Measurements from ENCODE around the gene COBL. TPM values are rescaled to one million over a fixed set of nuclear protein-coding genes. Genes with fewer than 3 reads are reported as not detected.

COBL gene
- total RNA-seq, 4 donors from 2014 or later, result 17.2 to 59.7 (median 31.0) TPM

GRCh38 chr7:51020944-51021343 lies 295.7 kb downstream of the COBL start:
- ATAC-seq, result no peak
- Histone ChIP-seq H3K4me3 (no peak overlapping the region), H3K36me3 (peaks cover 0 to 24% of the 10 kb centered on the region in 2 donors), H3K4me1 (peaks cover 0 to 7% (median 0%) of the 10 kb centered on the region in 3 donors), H3K27ac (peak overlapping the region in 2 of 4 donors; percentile 26 to 32), H3K27me3 (no peaks in the 10 kb centered on the region), H3K9me3 (no peaks in the 10 kb centered on the region)
- WGBS, 2 donors (ENCODE audit: low coverage in 1 of 2), result 91 to 95% methylated on average over 2 of the region's 3 CpGs
- TF ChIP-seq POLR2AphosphoS5 (IDR thresholded peaks at IDR 0.05) (no peak), POLR2A (IDR thresholded peaks at IDR 0.05) (no peak), EP300 (IDR thresholded peaks at IDR 0.05) (no peak)
- TF ChIP-seq, protein P1, sequence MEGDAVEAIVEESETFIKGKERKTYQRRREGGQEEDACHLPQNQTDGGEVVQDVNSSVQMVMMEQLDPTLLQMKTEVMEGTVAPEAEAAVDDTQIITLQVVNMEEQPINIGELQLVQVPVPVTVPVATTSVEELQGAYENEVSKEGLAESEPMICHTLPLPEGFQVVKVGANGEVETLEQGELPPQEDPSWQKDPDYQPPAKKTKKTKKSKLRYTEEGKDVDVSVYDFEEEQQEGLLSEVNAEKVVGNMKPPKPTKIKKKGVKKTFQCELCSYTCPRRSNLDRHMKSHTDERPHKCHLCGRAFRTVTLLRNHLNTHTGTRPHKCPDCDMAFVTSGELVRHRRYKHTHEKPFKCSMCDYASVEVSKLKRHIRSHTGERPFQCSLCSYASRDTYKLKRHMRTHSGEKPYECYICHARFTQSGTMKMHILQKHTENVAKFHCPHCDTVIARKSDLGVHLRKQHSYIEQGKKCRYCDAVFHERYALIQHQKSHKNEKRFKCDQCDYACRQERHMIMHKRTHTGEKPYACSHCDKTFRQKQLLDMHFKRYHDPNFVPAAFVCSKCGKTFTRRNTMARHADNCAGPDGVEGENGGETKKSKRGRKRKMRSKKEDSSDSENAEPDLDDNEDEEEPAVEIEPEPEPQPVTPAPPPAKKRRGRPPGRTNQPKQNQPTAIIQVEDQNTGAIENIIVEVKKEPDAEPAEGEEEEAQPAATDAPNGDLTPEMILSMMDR (IDR thresholded peaks at IDR 0.05), result no peak

- Histone ChIP-seq H3K27me3 (no peaks in the 10 kb centered on the region), H3K27ac (peak overlapping the region in 2 of 4 donors; percentile 26 to 32), H3K4me3 (no peak overlapping the region), H3K4me1 (peaks cover 0 to 7% (median 0%) of the 10 kb centered on the region in 3 donors), H3K9me3 (no peaks in the 10 kb centered on the region), H3K36me3 (peaks cover 0 to 23% of the 10 kb centered on the region in 2 donors)
- WGBS, 2 donors (ENCODE audit: low coverage in 1 of 2), result 40 to 61% methylated on average over 8 to 17 of the region's 22 CpGs
- TF ChIP-seq POLR2A (IDR thresholded peaks at IDR 0.05) (no peak), EP300 (IDR thresholded peaks at IDR 0.05) (no peak), POLR2AphosphoS5 (IDR thresholded peaks at IDR 0.05) (no peak)
- TF ChIP-seq, protein P1 (IDR thresholded peaks at IDR 0.05), result no peak
- peak; percentile 40 for ATAC-seq
These were observed 296.4 kb downstream of the COBL start for GRCh38 chr7:51019891-51020870.

DNA sequence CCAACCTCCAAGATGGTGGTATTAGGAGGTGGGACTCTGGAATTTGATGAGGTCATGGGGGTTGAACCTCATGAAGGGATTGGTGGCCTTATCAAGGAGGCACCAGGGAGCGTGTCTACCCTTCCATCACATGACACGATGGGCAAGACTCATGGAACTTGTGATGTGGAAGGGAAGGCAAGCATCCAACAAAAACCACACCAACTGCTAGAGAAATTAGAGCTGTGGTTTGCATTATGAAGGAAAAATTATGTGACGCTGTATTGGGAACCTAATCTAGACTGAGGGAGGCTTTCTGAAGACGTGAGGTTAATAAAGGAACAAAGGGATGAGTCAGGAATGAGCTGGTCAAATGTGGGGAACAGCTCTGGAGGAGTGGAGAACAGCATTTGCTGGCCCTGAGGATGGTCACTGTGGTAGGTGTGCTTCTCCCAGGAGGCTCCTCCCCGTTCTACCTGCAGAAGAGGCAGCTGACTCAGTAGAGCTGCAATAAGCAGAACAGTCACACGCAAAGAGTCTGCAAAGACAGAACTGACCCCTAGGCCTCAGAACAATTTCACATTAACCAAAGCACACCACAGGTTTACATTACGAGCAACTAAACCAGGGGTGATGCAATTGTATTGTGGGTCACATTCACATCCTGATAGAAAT lies 297.3 kb downstream of the COBL start:
- 88 to 95% methylated on average over 3 to 6 of the region's 7 CpGs for WGBS, 2 donors (ENCODE audit: low coverage in 1 of 2)
- TF ChIP-seq, protein P1 (IDR thresholded peaks at IDR 0.05), result no peak
- TF ChIP-seq EP300 (IDR thresholded peaks at IDR 0.05), result no peak
- Histone ChIP-seq H3K4me3 (no peak overlapping the region), H3K27me3 (no peaks in the 10 kb centered on the region), H3K9me3 (no peaks in the 10 kb centered on the region), H3K27ac (no peak overlapping the region), H3K36me3 (peaks cover 0 to 14% of the 10 kb centered on the region in 2 donors), H3K4me1 (peaks cover 0 to 7% (median 0%) of the 10 kb centered on the region in 3 donors)
- ATAC-seq, result no peak

- no peaks in the 10 kb centered on the region for H3K9me3 ChIP-seq
- peaks cover 0 to 10% of the 10 kb centered on the region in 2 donors for H3K36me3 ChIP-seq
- WGBS, 2 donors (ENCODE audit: low coverage in 1 of 2), result 86 to 92% methylated on average over 7 to 12 of the region's 16 CpGs
- H3K27ac ChIP-seq, result no peak overlapping the region
- TF ChIP-seq POLR2AphosphoS5 (IDR thresholded peaks at IDR 0.05), result no peak
- TF ChIP-seq, protein P1 (IDR thresholded peaks at IDR 0.05), result no peak
- TF ChIP-seq EP300 (IDR thresholded peaks at IDR 0.05), result no peak
- no peak for TF ChIP-seq POLR2A (IDR thresholded peaks at IDR 0.05)
- H3K4me1 ChIP-seq, result peaks cover 0 to 7% (median 0%) of the 10 kb centered on the region in 3 donors
- no peak overlapping the region for H3K4me3 ChIP-seq
- no peaks in the 10 kb centered on the region for H3K27me3 ChIP-seq
- no peak for ATAC-seq
These were observed 298.8 kb downstream of the COBL start for GRCh38 chr7:51017576-51018535.
